Calu3 (cell line): ENCODE measurements around the gene MBD6. TPM values are rescaled to one million over a fixed set of nuclear protein-coding genes. Genes with fewer than 3 reads are reported as not detected.
A peak's percentile ranks its signal among the peaks of the same experiment; 100 is the strongest.
"Not testable (repeated sequence)": the region's sequence is repeated elsewhere in the genome, so short reads cannot be mapped to it uniquely, and the experiment has no call there.

Source experiments
- BruUV-seq: library from RNA; stranded (reverse); fragments of 400-500 nt; replicated peaks from 2 replicates; lab custom pipeline; 2021; lab: Mats Ljungman, UMichigan
- CTCF ChIA-PET: fragments of 300-600 bp; sonication (Branson Sonifier 250); formaldehyde crosslinking; loops from one replicate; lab custom pipeline; 2022; ENCODE audit warnings: antibody characterized with exemption; lab: Charles Lee
- DNase-seq: peaks from one replicate; pipeline ENCODE4 v3.0.0; 2022
- H3K27ac Mint-ChIP-seq: one replicate; pipeline ENCODE4 v1.8.0; 2022; ENCODE audit warnings: mixed read lengths; ENCODE audit not compliant: unreplicated experiment
- H3K27me3 Mint-ChIP-seq: one replicate; pipeline ENCODE4 v1.8.0; 2022; ENCODE audit warnings: mixed read lengths; ENCODE audit not compliant: unreplicated experiment
- H3K36me3 Mint-ChIP-seq: one replicate; pipeline ENCODE4 v1.8.0; 2022; ENCODE audit warnings: mild to moderate bottlenecking, moderate library complexity, mixed read lengths; ENCODE audit not compliant: insufficient read depth, unreplicated experiment
- H3K4me1 Mint-ChIP-seq: one replicate; pipeline ENCODE4 v1.8.0; 2022; ENCODE audit warnings: mild to moderate bottlenecking, low read depth, mixed read lengths; ENCODE audit not compliant: unreplicated experiment
- H3K4me3 Mint-ChIP-seq: one replicate; pipeline ENCODE4 v1.8.0; 2022; ENCODE audit warnings: mild to moderate bottlenecking, low read depth, moderate library complexity, mixed read lengths; ENCODE audit not compliant: unreplicated experiment
- H3K9me3 Mint-ChIP-seq: one replicate; pipeline ENCODE4 v1.8.0; 2022; ENCODE audit warnings: low read depth, mixed read lengths; ENCODE audit not compliant: unreplicated experiment
- CTCF ChIP-seq: fragments of 200-600 bp; IDR thresholded peaks from one replicate; pipeline ENCODE4 v1.8.0; 2022; ENCODE audit warnings: antibody characterized with exemption; ENCODE audit not compliant: unreplicated experiment
- intact Hi-C: fragments of 100-400 bp; cut with micrococcal nuclease; formaldehyde crosslinking; loops from one replicate; pipeline ENCODE4 v1.10.0; 2022; ENCODE audit not compliant: unreplicated experiment
- total RNA-seq: library from RNA; stranded (reverse); gene quantifications from 2 replicates; pipeline ENCODE4 v1.2.3, GENCODE V29; 2022

Gene MBD6
- total RNA-seq, 1 experiment from 2014 or later = 127 TPM

- H3K27ac Mint-ChIP-seq = no peak overlapping the region
- intact Hi-C loops = no loop called here
Observed at GRCh38 chr12:57491393-57492280, 31.0 kb upstream of the MBD6 start.

GRCh38 chr12:57495051-57495701, 27.4 kb upstream of the MBD6 start:
- H3K9me3 Mint-ChIP-seq, intact Hi-C loops, H3K4me3 Mint-ChIP-seq, DNase-seq, H3K27ac Mint-ChIP-seq, H3K27me3 Mint-ChIP-seq, BruUV-seq, H3K4me1 Mint-ChIP-seq, CTCF ChIA-PET: not testable (repeated sequence)
- H3K36me3 Mint-ChIP-seq = peaks cover 82% of the 10 kb centered on the region

More at GRCh38 chr12:57491393-57492280, 31.0 kb upstream of the MBD6 start:
- Mint-ChIP-seq H3K27me3 (no peaks in the 10 kb centered on the region), H3K36me3 (peaks cover 73% of the 10 kb centered on the region), H3K9me3 (no peaks in the 10 kb centered on the region), H3K4me1 (peaks cover 9% of the 10 kb centered on the region), H3K4me3 (no peak overlapping the region)
- peak; percentile 16 for TF ChIP-seq CTCF
- DNase-seq = no peak
- CTCF ChIA-PET = no interaction called here
- no TSS peak for BruUV-seq

GRCh38 chr12:57496822-57497221, 25.8 kb upstream of the MBD6 start:
- peak overlapping the region; percentile 71 for H3K27ac Mint-ChIP-seq
- H3K9me3 Mint-ChIP-seq = no peaks in the 10 kb centered on the region
- no peaks in the 10 kb centered on the region for H3K4me1 Mint-ChIP-seq
- no peak for DNase-seq
- no TSS peak for BruUV-seq
- CTCF ChIA-PET = interaction anchor here (0.6 kb wide), 1 partner anchor 1058 kb away, joined by 3 read pairs; no protein-coding TSS in a partner anchor
- no peaks in the 10 kb centered on the region for H3K27me3 Mint-ChIP-seq
- H3K4me3 Mint-ChIP-seq = no peak overlapping the region
- no peak for TF ChIP-seq CTCF
- peaks cover 82% of the 10 kb centered on the region for H3K36me3 Mint-ChIP-seq
- intact Hi-C loops = no loop called here

GRCh38 chr12:57497223-57498131, 25.1 kb upstream of the MBD6 start:
- H3K4me3 Mint-ChIP-seq = no peak overlapping the region
- TF ChIP-seq CTCF = no peak
- CTCF ChIA-PET = interaction anchor here (0.6 kb wide), 1 partner anchor 1059 kb away, joined by 3 read pairs; no protein-coding TSS in a partner anchor
- H3K4me1 Mint-ChIP-seq = no peaks in the 10 kb centered on the region
- intact Hi-C loops = no loop called here
- DNase-seq = no peak
- H3K36me3 Mint-ChIP-seq = peaks cover 82% of the 10 kb centered on the region
- no peaks in the 10 kb centered on the region for H3K9me3 Mint-ChIP-seq
- no TSS peak for BruUV-seq
- H3K27me3 Mint-ChIP-seq = no peaks in the 10 kb centered on the region
- H3K27ac Mint-ChIP-seq = peak overlapping the region; percentile 71
